ENCODE results near the gene SRGN. TPM values are rescaled to one million over a fixed set of nuclear protein-coding genes. Genes with fewer than 3 reads are reported as not detected.
"Not testable (repeated sequence)": the region's sequence is repeated elsewhere in the genome, so short reads cannot be mapped to it uniquely, and the experiment has no call there.

The SRGN gene
- 10 to 100 TPM; 14.4 to 26.8 (median 20.1) TPM for polyA plus RNA-seq (ENCODE audit: insufficient read length in 3 of 3)
- long read RNA-seq, donor 1, transcript SRGN-201 (3 exons, 1,208 nt): major isoform, 16 of 16 reads
- long read RNA-seq, donor 1, partial matches to known transcripts: 0 of 16 reads
- long read RNA-seq, donor 1, other reads (novel, unspliced or antisense): 0 of 16 reads
- long read RNA-seq, donor 2, transcript SRGN-201 (3 exons, 1,208 nt): major isoform, 13 of 13 reads
- long read RNA-seq, donor 2, partial matches to known transcripts: 0 of 13 reads
- long read RNA-seq, donor 2, other reads (novel, unspliced or antisense): 0 of 13 reads
- long read RNA-seq, donor 3, transcript SRGN-201 (3 exons, 1,208 nt): major isoform, 16 of 22 reads
- long read RNA-seq, donor 3, partial matches to known transcripts: 6 of 22 reads
- long read RNA-seq, donor 3, other reads (novel, unspliced or antisense): 0 of 22 reads
- long read RNA-seq, donor 4, transcript SRGN-201 (3 exons, 1,208 nt): major isoform, 14 of 14 reads
- long read RNA-seq, donor 4, partial matches to known transcripts: 0 of 14 reads
- long read RNA-seq, donor 4, other reads (novel, unspliced or antisense): 0 of 14 reads
- long read RNA-seq, donor 5: 0 reads
- long read RNA-seq, donor 6, transcript SRGN-201 (3 exons, 1,208 nt): major isoform, 7 of 7 reads
- long read RNA-seq, donor 6, partial matches to known transcripts: 0 of 7 reads
- long read RNA-seq, donor 6, other reads (novel, unspliced or antisense): 0 of 7 reads
- long read RNA-seq, donor 7, transcript SRGN-201 (3 exons, 1,208 nt): major isoform, 17 of 24 reads
- long read RNA-seq, donor 7, partial matches to known transcripts: 7 of 24 reads
- long read RNA-seq, donor 7, other reads (novel, unspliced or antisense): 0 of 24 reads
- long read RNA-seq, donor 8, transcript SRGN-201 (3 exons, 1,208 nt): major isoform, 20 of 20 reads
- long read RNA-seq, donor 8, partial matches to known transcripts: 0 of 20 reads
- long read RNA-seq, donor 8, other reads (novel, unspliced or antisense): 0 of 20 reads
- long read RNA-seq, donor 9, transcript SRGN-201 (3 exons, 1,208 nt): major isoform, 22 of 23 reads
- long read RNA-seq, donor 9, partial matches to known transcripts: 0 of 23 reads
- long read RNA-seq, donor 9, other reads (novel, unspliced or antisense): 0 of 23 reads
- long read RNA-seq, donor 10, transcript SRGN-201 (3 exons, 1,208 nt): major isoform, 20 of 20 reads
- long read RNA-seq, donor 10, partial matches to known transcripts: 0 of 20 reads
- long read RNA-seq, donor 10, other reads (novel, unspliced or antisense): 0 of 20 reads
- long read RNA-seq, donor 11, transcript SRGN-201 (3 exons, 1,208 nt): major isoform, 18 of 18 reads
- long read RNA-seq, donor 11, partial matches to known transcripts: 0 of 18 reads
- long read RNA-seq, donor 11, other reads (novel, unspliced or antisense): 0 of 18 reads
- long read RNA-seq, donor 12, transcript SRGN-201 (3 exons, 1,208 nt): major isoform, 6 of 6 reads
- long read RNA-seq, donor 12, partial matches to known transcripts: 0 of 6 reads
- long read RNA-seq, donor 12, other reads (novel, unspliced or antisense): 0 of 6 reads
- long read RNA-seq, donor 13: 0 reads
- long read RNA-seq, donor 14, transcript SRGN-201 (3 exons, 1,208 nt): major isoform, 11 of 11 reads
- long read RNA-seq, donor 14, partial matches to known transcripts: 0 of 11 reads
- long read RNA-seq, donor 14, other reads (novel, unspliced or antisense): 0 of 11 reads
- long read RNA-seq, donor 15, transcript SRGN-201 (3 exons, 1,208 nt): major isoform, 8 of 8 reads
- long read RNA-seq, donor 15, partial matches to known transcripts: 0 of 8 reads
- long read RNA-seq, donor 15, other reads (novel, unspliced or antisense): 0 of 8 reads
- long read RNA-seq, donor 16, transcript SRGN-201 (3 exons, 1,208 nt): major isoform, 58 of 58 reads
- long read RNA-seq, donor 16, partial matches to known transcripts: 0 of 58 reads
- long read RNA-seq, donor 16, other reads (novel, unspliced or antisense): 0 of 58 reads

GRCh38 chr10:69087590-69088470 lies at the start of gene SRGN:
TSS of gene SRGN (plus strand) at chr10:69088103. CDS start at chr10:69088158, 55 bp downstream.
- peak in 2 of 11 donors; percentile 10 to 13 for DNase-seq (ENCODE audit: extremely low read depth in 1 of 11, low read depth in 9 of 11, low spot score in 4 of 11)

- not testable (repeated sequence) for DNase-seq (ENCODE audit: extremely low read depth in 1 of 11, low read depth in 9 of 11, low spot score in 4 of 11)
Observed at GRCh38 chr10:69040904-69041303, 47.0 kb upstream of the SRGN start.

- no peak for DNase-seq (ENCODE audit: extremely low read depth in 1 of 11, low read depth in 9 of 11, low spot score in 4 of 11)
Observed at GRCh38 chr10:69042417-69042816, 45.5 kb upstream of the SRGN start.

GRCh38 chr10:69042838-69043237 lies 45.1 kb upstream of the SRGN start:
- no peak for DNase-seq (ENCODE audit: extremely low read depth in 1 of 11, low read depth in 9 of 11, low spot score in 4 of 11)

GRCh38 chr10:69043931-69044531 lies 43.9 kb upstream of the SRGN start:
- no peak for DNase-seq (ENCODE audit: extremely low read depth in 1 of 11, low read depth in 9 of 11, low spot score in 4 of 11)

GRCh38 chr10:69044546-69044945 lies 43.4 kb upstream of the SRGN start:
- DNase-seq (ENCODE audit: extremely low read depth in 1 of 11, low read depth in 9 of 11, low spot score in 4 of 11): no peak

GRCh38 chr10:69045441-69046300 lies 42.2 kb upstream of the SRGN start:
- no peak for DNase-seq (ENCODE audit: extremely low read depth in 1 of 11, low read depth in 9 of 11, low spot score in 4 of 11)

GRCh38 chr10:69047111-69047832 lies 40.6 kb upstream of the SRGN start:
- DNase-seq (ENCODE audit: extremely low read depth in 1 of 11, low read depth in 9 of 11, low spot score in 4 of 11): no peak

- DNase-seq (ENCODE audit: extremely low read depth in 1 of 11, low read depth in 9 of 11, low spot score in 4 of 11): peak in 1 of 11 donors; percentile 11
Observed at GRCh38 chr10:69048103-69048502, 39.8 kb upstream of the SRGN start.

- no peak for DNase-seq (ENCODE audit: extremely low read depth in 1 of 11, low read depth in 9 of 11, low spot score in 4 of 11)
Observed at GRCh38 chr10:69049566-69049961, 38.3 kb upstream of the SRGN start.

- no peak for DNase-seq (ENCODE audit: extremely low read depth in 1 of 11, low read depth in 9 of 11, low spot score in 4 of 11)
Observed at GRCh38 chr10:69051303-69051702, 36.6 kb upstream of the SRGN start.

- DNase-seq (ENCODE audit: extremely low read depth in 1 of 11, low read depth in 9 of 11, low spot score in 4 of 11): no peak
Observed at GRCh38 chr10:69051710-69052487, 36.0 kb upstream of the SRGN start.

GRCh38 chr10:69052736-69053135 lies 35.2 kb upstream of the SRGN start:
- no peak for DNase-seq (ENCODE audit: extremely low read depth in 1 of 11, low read depth in 9 of 11, low spot score in 4 of 11)

GRCh38 chr10:69055241-69055640 lies 32.7 kb upstream of the SRGN start:
- DNase-seq (ENCODE audit: extremely low read depth in 1 of 11, low read depth in 9 of 11, low spot score in 4 of 11): no peak
